Measurements from ENCODE around the gene RAP1GAP. TPM values are rescaled to one million over a fixed set of nuclear protein-coding genes. Genes with fewer than 3 reads are reported as not detected.

The RAP1GAP gene
- total RNA-seq, 2 donors from 2014 or later, result 29.6 to 36.3 TPM

DNA sequence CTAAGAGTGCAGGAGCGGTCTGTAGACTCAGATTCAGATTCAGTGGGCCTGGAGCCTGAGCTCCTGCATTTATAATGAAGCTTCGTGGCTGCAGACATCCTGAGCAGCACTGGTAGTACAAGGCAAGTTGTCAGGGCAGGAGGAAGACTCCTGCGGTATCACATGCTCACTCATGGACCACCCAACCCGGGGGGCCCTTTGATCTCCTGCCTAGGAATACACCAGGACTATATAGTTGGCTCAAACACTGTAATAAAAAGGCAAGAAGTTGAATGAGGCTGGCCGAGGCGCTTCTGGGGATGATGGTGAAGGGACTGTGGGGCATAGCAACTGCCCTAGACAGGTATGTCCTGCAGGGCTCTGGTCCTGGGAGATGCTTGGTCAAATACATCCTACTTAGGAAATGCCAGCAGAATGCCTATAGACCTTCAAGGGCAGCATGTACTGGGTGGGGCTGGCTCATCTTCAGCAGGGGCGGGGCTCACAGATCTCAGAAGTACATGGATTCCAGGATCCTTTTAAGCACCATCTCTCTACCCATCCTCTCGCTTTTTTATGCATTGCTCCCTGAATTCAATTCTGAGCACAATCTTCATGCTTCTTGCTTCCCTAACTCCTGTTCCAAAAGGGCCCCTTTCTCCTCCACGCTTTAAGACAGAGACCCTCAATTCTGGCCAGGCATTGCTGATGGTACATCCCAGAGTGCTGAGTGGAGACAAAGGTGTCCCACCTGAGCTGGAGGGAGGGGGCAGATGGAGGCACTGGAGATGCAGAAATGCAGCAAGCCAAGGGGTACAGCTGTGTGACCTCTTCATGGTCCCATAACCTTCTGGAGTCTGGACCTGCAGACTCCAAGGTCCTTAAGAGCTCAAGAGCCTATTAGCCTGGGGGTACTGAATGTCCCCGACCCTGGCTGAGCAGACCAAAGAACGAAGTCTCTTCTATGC is 2.1 kb upstream of the RAP1GAP start:
- peaks cover 18% of the 10 kb centered on the region for H3K27me3 ChIP-seq
- intact Hi-C loops (cut with DNase I), result no loop called here

DNA sequence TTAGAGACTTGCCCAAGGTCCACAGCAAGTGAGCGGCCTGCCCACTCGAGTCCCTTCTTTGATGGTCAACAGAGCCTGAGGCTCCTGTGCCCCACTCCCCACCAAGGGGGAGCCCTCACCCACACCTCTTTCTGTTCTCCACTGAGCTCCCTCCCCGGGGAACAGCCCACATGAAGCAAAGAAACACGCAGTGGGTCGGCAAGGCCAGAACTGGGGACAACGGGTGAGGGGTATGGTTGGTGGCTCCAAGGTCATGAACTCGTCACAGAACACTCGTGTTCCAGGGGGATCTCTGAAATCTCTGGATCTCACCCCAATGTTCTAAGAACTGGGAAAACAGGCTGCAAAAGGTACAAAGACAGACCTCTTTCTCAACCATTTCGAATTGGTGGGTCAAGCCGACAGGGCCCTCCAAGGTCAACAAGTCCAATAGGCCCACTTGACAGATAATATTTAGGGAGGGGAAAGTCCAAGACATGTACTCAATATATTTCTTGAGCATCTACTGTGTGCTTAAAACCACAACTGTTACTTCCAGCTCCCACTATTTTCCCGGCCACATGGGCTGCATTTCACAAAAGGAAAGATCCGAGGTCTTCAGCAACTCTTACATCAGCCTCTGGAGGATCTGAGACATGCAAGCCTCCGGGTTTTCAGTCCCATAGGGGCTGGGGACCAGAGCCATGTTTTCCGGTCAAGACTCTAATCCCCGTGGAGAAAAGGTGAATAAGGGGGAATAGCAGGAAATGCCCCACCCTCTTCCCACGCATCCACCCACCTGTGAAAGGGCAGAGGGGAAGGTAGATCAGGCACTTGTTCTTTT is 1.1 kb upstream of the RAP1GAP start:
- H3K4me1 ChIP-seq, result peaks cover 9% of the 10 kb centered on the region
- intact Hi-C loops (cut with DNase I), result no loop called here
- DNase-seq, result no peak
- no peak overlapping the region for H3K4me3 ChIP-seq
- no peak for TF ChIP-seq CTCF (IDR thresholded peaks at IDR 0.05)
- no peak overlapping the region for H3K9ac ChIP-seq (ENCODE audit: low read depth in 2 of 2, low read length in 2 of 2)
- H3K9me3 ChIP-seq, result no peaks in the 10 kb centered on the region
- no peak overlapping the region for H3K27ac ChIP-seq
- H3K27me3 ChIP-seq, result peaks cover 18% of the 10 kb centered on the region
- no peaks in the 10 kb centered on the region for H3K36me3 ChIP-seq

More for the DNA sequence above, 2.1 kb upstream of the RAP1GAP start:
- Histone ChIP-seq H3K9ac (ENCODE audit: low read depth in 2 of 2, low read length in 2 of 2) (no peak overlapping the region), H3K4me3 (no peak overlapping the region), H3K27ac (no peak overlapping the region), H3K36me3 (no peaks in the 10 kb centered on the region), H3K9me3 (no peaks in the 10 kb centered on the region), H3K4me1 (peaks cover 9% of the 10 kb centered on the region)
- no peak for DNase-seq
- TF ChIP-seq CTCF (IDR thresholded peaks at IDR 0.05), result no peak

GRCh38 chr1:21668951-21669257 is 253 bp downstream of the RAP1GAP start:
- DNase-seq, result no peak
- Histone ChIP-seq H3K27me3 (peaks cover 18% of the 10 kb centered on the region), H3K9me3 (no peaks in the 10 kb centered on the region), H3K4me1 (peaks cover 9% of the 10 kb centered on the region), H3K36me3 (no peaks in the 10 kb centered on the region), H3K9ac (ENCODE audit: low read depth in 2 of 2, low read length in 2 of 2) (no peak overlapping the region), H3K4me3 (peak overlapping the region; percentile 28), H3K27ac (no peak overlapping the region)
- intact Hi-C loops (cut with DNase I), result no loop called here
- TF ChIP-seq CTCF (IDR thresholded peaks at IDR 0.05), result no peak

DNA sequence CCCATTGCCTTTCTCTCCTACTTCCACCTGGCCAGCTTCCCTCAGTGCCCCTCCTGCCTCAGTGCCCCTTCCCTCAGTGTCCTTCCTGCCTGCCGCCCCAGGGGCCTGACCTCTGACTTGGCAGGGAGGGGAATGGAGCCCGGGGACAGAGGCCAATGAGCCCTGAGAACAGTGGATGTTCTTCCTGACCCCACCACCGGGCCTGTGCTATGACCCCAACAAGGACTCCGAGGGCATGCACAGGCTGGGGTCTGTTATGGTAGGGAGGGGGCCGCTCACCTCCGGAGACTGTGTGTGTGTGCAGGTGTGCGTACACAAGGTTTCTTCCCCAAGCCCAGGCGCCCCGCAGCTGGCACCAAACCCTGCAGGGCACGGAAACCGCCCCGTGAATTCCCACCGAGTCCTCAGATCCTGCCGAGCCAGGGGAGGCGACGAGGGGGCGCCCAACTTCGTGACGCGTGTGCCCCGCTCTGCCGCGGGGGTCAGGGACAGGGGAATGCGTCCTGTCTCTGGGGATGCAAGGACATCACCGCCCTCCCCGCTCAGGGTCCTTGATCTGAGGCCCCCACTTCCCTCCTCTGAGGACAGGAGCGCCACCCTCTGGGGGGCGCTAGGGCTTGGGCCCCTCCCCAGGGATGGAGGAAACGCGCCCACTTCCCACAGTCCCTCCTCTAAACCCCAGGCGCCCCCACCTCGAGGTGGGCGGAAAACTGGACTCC is 766 bp downstream of the RAP1GAP start:
- DNase-seq, result no peak

More for the DNA sequence above, 766 bp downstream of the RAP1GAP start:
- no peak for TF ChIP-seq CTCF (IDR thresholded peaks at IDR 0.05)
- intact Hi-C loops (cut with DNase I), result no loop called here
- no peaks in the 10 kb centered on the region for H3K9me3 ChIP-seq
- peak overlapping the region; percentile 28 for H3K4me3 ChIP-seq
- H3K27me3 ChIP-seq, result peaks cover 18% of the 10 kb centered on the region
- H3K4me1 ChIP-seq, result peaks cover 9% of the 10 kb centered on the region
- H3K36me3 ChIP-seq, result no peaks in the 10 kb centered on the region
- H3K27ac ChIP-seq, result no peak overlapping the region
- no peak overlapping the region for H3K9ac ChIP-seq (ENCODE audit: low read depth in 2 of 2, low read length in 2 of 2)

Measured in colonic mucosa (tissue), 4 donors.